HG02759 (cell line): ENCODE data around the gene RGP1.

ENCODE experiments used
- ATAC-seq: cut with Tn5 transposase; IDR thresholded peaks from one replicate; pipeline ENCODE4 v1.9.1; 2021; ENCODE audit warnings: mild to moderate bottlenecking, moderate library complexity; ENCODE audit not compliant: unreplicated experiment

Gene RGP1

DNA sequence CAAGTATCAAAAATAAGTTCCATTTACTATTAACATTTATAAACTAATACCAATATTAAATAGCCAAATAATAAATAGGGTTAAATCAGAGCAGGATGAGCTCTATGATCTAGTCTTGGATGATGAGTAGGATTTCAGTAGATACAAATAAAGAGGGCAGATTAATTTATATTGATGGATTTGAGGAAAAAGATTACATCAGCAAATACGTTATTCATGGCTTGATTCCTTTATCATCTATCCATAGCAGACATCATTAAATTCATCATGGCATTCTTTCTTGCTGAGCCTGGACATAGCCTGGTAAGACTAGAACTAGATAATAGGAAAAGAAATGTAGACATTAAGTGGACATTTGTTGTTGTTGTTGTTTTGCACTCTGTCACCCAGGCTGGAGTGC, 18.4 kb downstream of the RGP1 start:
- ATAC-seq, result no peak

- ATAC-seq, result no peak
Observed at GRCh38 chr9:35769763-35770162, 20.7 kb downstream of the RGP1 start.

DNA sequence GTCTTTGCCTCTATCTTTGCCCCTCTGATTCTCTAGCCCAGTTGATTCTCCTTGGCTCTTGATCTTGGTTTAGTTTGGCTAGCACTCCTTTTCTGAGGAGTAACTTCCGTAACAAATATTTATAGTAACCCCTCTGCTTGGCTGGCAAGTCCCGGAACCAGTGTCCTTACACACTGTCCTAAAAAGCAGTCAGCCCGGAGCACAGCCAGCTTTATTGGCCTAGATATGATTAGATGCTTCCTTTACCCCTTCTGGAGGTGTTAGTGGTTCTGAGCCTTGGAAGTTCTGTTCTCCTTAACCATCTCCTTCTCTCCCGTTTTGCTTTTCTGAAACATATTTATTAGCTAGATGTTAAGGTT, 22.0 kb downstream of the RGP1 start:
- no peak for ATAC-seq

- no peak for ATAC-seq
Observed at GRCh38 chr9:35771534-35771933, 22.4 kb downstream of the RGP1 start.

- ATAC-seq, result no peak
Observed at GRCh38 chr9:35771943-35772342, 22.9 kb downstream of the RGP1 start.

DNA sequence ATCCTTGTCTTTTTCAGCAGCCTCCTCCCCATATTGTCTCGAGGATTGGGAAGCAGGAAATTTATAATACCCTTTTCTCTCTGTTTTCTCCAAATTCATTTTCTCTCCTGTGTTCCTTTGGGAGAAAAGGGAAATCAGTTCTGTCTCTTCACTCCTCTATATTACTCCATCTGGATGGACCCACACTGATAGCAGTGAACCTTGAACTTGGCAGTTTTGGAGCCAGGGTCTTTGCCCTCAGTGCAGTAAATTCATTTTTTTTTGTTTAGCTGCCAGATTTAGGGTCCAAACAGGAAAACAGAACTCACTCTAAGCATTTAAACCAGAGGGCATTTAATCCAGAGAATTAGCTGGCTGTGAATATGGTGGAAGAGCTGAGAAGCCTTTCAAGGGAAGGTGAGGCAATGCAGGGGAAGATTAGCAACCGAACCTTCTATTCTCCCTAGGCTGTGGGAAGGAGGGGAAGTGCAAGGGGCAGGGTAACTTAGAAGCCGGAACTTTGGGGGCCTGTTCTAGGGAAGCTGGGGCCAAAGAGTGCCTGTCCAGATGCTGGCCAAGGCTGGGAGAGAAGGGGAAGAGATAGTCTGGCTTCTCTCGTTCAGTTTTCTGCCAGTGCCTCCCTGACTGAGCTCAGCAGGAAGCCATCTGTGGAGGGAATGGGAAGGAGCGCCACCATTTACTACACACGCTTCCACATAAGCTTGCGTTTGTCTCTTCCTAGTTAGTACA, 26.0 kb downstream of the RGP1 start:
- no peak for ATAC-seq

- ATAC-seq, result peak; percentile 53
Observed at GRCh38 chr9:35776018-35776417, 26.9 kb downstream of the RGP1 start.

GRCh38 chr9:35778496-35778895, 29.4 kb downstream of the RGP1 start:
- ATAC-seq, result no peak

GRCh38 chr9:35781066-35781465, 32.0 kb downstream of the RGP1 start:
- ATAC-seq, result no peak

GRCh38 chr9:35783418-35783817, 34.3 kb downstream of the RGP1 start:
- ATAC-seq, result no peak

GRCh38 chr9:35789541-35789940, 40.5 kb downstream of the RGP1 start:
- no peak for ATAC-seq

- no peak for ATAC-seq
Observed at GRCh38 chr9:35790025-35790384, 40.9 kb downstream of the RGP1 start.

- peak; percentile 60 for ATAC-seq
Observed at GRCh38 chr9:35790385-35791296, 41.6 kb downstream of the RGP1 start.

DNA sequence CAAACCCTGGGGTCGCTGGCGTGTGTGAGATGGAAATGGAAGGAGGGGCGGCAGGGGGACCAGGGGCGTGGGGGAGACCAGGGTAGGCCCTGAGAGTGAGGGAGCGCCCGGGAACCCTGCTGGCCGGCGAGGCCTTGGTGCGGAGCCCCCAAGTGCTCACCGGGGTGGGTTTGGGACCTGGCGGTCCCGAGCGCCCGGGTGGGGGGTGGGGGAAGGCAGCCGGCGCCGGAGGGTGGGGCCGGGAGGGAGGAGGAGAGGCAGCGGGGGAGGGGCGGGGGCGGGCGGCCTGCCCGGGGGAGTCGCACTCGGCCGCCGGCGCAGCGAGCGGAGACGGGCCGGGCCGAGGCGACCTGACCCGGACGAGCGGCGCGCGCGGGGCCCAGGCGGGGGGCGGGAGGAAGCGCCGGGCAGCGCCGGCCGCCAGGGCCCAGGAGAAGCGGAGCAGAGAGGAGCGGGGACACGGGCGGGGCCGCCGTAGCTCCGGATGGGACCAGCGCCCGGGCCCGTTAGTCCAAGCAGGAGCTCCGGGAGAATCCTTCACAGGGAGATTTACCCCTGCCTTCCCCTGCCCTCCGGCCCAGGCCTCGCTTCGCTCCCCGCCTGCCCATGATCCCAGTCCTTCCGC, 42.3 kb downstream of the RGP1 start, which contains the start of gene NPR2:
Gene NPR2 (plus strand): TSS at position 295 of the 625 bp plus-strand sequence. CDS start 818 bp downstream, outside the sequence.
- ATAC-seq, result no peak

- no peak for ATAC-seq
Observed at GRCh38 chr9:35792024-35792813, 43.1 kb downstream of the RGP1 start.

DNA sequence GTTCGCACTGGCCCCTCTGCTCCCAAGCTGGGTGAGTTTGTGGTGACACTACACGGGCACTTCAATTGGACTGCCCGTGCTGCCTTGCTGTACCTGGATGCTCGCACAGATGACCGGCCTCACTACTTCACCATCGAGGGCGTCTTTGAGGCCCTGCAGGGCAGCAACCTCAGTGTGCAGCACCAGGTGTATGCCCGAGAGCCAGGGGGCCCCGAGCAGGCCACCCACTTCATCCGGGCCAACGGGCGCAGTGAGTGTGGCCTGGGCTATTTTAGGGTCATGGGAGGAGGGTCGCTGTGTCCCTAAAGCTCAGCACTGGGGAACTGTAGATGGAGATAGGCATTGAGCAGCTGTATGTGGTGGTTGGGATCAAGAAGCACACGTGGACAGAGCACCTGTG, 43.7 kb downstream of the RGP1 start:
- ATAC-seq, result no peak

- ATAC-seq, result no peak
Observed at GRCh38 chr9:35793461-35793860, 44.4 kb downstream of the RGP1 start.

DNA sequence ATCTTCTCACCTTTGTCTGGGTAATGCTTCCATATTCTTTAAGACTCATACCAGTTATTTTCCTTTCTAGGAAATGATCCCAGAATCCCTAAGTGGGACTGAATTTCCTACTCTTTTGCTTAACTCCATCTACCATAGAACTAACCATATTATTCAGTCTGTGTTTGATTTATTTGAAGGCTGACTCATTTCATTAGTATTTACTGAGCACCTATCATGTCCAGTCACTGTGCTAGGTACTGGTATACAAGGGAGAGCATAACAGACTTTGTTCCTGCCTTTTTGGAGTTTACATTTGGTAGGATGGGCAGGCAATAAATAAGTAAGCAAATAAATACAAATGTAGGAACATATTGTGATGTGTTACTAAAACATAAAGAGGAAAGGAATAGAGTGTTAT, 46.6 kb downstream of the RGP1 start:
- no peak for ATAC-seq

- no peak for ATAC-seq
Observed at GRCh38 chr9:35797311-35798109, 48.4 kb downstream of the RGP1 start.
